HG02798 (cell line): ENCODE data around the gene CFAP52.
"Not testable (repeated sequence)": the region's sequence is repeated elsewhere in the genome, so short reads cannot be mapped to it uniquely, and the experiment has no call there.

Experiments used
- ATAC-seq: cut with Tn5 transposase; IDR thresholded peaks from one replicate; pipeline ENCODE4 v1.9.1; 2021; ENCODE audit warnings: mild to moderate bottlenecking; ENCODE audit not compliant: unreplicated experiment, poor library complexity

Gene CFAP52

DNA sequence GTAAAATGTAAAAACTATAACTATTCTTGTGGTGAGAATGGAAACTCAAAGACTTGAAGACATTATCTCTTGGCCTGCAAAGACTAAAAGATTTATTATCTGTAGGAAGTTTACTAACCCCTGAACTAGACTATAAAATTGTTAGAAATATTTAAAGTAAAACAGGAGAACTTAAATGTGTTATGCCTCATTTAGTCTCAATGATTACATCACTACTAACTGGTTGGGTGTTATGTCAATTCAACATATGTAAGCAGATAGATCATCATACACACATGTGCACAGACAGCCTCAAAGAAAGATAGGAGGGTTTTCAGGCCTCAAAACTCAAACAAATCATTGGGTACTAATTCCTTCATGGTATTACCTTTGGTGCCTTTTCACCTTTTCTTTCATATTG lies 8.4 kb upstream of the CFAP52 start:
- ATAC-seq, result no peak

DNA sequence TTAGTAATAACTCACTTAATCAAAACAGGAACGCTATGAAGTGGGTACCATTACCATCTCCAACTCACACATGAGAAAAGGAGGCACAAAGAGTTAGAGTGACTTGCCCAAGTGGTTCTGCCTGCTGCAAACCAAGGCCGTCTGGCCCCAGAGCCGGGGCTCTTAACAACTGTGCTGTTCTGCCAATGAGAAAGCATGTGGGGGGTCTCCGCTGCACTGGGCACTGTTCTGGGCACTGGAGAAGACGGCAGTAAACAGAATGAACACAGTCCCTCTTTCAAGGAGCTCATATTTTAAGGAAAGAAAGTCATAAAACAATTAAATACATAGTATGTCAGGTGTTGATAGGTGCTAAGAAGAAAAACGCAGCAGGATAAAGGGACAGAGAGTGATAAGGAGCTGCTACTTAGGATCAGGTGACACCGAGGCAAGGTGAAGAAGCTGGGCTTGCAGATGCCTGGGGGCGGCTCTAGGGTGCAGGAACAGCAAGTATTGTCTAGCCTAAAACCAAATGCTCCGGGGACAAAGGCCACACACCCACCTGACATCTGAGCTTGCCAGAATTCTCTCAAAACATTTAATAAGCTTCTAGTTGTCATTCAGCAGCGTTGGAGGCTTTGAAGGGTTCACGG lies 7.4 kb upstream of the CFAP52 start:
- no peak for ATAC-seq

DNA sequence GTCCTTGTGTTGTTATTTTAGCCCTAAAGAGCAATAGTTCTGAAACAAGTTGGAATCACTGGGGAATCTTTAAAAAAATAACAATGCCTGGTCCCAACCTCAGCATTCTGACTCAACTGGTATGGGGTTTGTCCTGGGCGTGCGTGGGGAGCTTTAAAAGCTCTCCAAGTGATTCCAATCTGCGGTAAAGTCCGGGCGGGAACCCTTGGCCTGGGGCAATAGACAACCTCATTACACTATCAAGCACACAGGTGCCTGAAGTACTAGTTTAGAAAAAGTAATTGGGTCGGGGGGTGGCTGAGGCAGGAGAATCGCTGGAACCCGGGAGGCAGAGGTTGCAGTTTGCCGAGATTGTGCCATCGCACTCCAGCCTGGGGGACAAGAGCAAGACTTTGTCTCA lies 5.2 kb upstream of the CFAP52 start:
- no peak for ATAC-seq

DNA sequence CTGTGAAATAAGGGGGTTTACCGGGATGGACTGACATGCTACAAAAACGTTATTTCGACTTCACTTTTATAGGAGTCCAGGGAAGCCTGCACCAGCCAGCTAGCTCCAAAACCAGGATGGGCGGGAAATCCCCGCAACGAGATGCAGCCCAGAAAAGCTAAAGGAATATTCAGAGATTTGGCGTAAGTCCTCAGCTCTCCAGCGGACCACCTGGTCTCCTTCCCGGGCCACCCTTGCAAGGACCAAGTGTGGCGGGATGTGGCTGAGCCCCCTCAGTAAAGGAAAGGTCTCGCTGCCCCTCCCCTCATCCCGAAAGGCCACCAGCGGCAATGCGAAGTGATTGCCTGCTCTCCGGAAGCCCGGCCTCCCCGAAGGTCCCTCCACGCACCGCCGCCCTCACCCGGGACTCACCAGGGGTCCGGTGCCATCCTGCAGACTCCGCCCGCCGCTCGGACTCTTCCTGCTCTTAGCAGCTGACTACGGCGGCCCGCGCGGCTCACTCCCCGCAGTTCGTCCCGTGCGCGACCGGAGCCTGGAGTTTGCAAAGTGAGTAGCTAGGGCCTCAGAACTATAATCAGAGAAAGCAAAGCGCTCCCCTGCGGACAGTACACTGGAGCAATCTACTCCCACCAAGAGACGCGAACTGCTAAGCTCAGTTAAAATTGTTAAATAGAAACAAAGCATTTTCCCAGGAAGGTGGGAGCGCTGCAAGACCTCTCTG lies 901 bp upstream of the CFAP52 start, which contains the start of gene STX8:
TSS of gene STX8 (minus strand) at position 440 of the 721 bp plus-strand sequence. CDS start at position 428, 12 bp downstream.
- ATAC-seq, result peak; percentile 89

DNA sequence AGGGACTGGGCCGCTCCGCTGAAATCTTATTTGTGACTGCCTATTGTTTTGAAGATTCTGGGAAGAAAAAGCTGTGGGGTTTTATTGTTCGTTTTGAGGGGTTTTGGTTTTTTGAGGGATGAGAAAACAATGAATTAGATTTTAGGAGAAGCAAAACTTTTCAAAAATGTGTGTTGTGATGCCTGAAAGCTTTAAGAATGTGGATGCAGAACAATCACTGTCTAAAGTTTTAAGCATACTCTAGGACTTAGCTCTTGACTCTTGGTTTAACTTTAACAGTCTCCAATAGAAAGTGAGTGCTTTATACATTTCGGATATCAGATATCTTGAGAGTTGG lies 899 bp downstream of the CFAP52 start:
- ATAC-seq, result no peak

DNA sequence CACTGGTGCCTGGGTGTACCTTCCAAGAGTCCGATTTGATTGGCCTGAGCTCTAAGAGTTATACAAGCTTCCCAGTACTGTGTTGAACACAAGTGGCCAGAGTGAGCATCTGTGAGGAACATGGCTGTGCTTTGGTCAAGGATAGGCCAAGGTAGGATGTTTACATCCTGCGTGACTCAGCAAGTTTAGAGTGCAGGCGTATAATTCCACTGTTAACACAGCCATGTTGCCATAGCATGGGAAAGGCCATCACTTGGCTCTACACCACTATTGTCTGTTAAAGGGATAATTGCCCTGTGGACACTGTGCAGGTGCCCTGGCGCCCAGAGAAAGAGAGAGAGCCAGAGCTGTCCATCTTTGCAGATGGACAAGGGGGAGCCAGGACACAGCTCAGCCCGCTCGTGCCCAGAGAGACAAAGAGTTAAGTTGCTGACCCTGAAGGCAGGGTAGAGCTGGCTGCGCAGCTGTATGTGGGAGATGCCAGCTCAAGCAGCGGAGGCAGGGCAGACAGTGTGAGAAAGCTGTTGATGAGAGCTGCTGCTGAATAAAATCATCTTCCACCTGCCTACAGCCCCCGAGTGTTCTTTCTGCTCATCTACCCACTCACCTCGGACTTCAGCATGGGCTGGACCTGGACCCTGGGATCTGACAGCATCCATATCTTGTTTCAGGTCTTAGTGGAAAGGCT lies 11.7 kb downstream of the CFAP52 start:
- ATAC-seq, result no peak

DNA sequence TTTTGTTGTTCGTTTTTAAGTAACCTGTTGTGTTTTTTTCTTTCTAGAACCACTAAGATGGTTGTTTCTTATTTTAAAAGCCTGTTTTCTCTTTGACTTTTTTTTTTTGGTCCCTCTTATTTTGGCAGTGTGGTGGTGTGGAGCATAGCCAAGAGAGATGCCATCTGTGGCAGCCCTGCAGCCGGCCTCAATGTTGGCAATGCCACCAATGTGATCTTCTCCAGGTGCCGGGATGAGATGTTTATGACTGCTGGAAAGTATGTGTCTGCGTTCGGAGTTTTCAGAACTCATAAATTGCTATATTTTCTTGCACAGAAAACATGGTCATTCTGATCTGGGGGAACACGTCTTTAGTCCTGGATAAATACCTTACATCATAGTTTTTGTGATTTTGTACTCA lies 17.6 kb downstream of the CFAP52 start:
- ATAC-seq, result no peak

DNA sequence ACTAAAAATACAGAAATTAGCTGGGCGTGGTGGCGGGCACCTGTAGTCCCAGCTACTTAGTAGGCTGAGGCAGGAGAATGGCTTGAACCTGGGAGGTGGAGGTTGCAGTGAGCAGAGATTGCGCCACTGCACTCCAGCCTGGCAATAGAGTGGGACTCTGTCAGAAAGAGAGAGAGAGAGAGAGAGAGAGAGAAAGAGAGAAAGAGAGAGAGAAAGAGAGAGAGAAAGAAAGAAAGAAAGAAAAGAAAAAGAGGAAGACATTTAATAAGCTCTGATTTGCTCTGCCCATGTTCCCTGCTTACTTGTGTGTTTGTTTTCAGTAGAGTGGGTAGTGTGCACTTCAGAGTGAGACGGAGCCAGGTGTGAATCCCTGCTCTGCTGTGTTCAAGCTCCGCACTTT lies 21.2 kb downstream of the CFAP52 start:
- not testable (repeated sequence) for ATAC-seq

DNA sequence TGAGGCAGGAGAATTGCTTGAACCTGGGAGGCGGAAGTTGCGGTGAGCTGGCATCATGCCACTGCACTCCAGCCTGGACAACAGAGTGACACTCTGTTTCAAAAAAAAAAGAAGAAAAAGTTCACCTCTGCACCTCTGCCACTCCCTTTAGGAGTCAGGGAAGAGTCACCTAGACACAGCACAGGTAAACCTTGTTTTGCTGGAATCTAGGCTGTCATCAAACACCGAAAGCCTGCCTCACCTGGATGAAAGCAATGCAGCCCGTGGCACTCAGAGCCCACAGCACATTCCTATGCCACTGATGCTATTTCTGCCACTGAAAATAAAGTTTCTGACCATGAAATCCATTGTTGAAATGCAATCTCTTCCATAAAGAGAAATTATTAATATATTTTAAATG lies 22.2 kb downstream of the CFAP52 start:
- ATAC-seq, result no peak

DNA sequence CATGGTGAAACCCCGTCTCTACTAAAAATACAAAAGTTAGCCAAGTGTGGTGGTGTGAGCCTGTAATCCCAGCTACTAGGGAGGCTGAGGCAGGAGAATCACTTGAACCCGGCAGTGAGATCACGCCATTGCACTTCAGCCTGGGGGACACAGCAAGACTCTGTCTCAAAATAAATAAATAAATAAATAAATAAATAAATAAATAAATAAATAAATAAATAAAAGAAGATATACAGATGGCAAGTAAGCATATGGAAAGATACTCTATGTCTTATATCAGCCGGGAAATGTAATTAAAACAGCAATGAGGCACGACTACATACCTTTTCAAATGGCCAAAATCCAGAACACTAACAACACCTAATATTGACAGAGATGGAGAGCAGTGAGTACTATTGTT lies 28.1 kb downstream of the CFAP52 start:
- not testable (repeated sequence) for ATAC-seq

DNA sequence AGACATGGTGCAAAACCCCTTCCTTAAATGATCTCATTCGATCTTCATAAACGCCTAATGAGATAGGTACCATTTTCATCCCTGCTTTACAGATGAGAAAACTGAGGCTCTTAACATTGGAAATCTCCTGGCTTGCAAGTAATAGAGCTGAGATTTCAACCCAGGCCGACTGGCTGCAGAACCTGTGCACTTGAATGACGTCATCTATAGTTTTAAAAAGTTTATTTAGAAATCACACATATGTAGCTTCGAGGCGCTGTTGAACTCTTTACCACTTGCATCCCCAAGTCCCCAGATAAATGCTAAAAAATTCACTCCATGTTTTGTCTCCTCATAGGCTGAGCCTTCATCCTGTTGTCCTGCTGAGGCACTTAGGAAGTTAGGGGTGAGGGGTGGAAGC lies 30.0 kb downstream of the CFAP52 start:
- ATAC-seq, result no peak

DNA sequence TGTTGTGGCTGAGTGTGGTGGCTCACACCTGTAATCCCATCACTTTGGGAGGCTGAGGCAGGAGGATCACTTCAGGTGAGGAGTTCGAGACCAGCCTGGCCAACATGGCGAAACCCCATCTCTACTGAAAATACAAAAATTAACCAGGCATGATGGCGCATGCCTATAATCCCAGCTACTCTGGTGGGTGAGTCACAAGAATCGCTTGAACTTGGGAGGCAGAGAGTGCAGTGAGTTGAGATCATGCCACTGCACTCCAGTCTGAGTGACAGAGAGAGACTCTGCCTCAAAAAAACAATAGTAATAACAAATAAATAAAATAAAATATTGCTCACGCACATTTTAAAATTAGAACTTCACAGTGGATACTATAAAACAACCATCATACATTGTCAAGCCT lies 30.6 kb downstream of the CFAP52 start:
- ATAC-seq, result not testable (repeated sequence)

DNA sequence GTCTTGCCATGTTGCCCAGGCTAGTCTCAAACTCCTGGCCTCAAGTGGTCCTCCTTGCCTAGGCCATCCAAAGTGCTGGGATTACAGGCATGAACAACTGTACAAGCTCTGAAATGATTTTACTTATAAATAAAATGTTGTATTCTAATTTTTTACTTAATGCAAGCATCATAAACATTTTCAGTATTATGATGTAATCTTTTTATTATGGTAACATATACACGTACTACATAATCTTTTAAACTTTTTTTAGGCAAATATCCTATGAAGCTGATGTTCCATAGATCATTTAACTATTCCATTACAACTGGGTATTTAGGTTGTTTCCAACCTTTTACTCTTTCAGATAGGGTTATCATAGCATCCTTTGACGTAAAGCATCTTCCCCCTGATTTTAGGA lies 35.1 kb downstream of the CFAP52 start:
- no peak for ATAC-seq

DNA sequence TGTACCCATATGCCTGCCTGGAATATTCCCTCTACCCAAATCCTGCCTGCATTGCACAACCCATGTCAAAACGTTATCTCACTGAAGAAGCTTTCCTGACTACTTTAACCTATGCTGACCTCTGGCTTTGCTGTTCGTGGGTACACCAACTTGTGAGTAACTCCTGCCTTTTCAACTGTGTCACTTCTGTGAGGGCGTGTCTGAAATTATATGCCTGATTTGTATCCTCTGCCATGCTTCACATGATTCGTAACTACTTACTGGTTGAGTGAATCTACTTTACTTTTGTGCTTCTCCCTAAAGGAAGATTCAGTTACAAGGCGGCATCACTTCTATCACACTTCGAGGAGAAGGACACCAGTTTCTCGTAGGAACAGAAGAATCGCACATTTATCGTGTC lies 35.6 kb downstream of the CFAP52 start:
- no peak for ATAC-seq

DNA sequence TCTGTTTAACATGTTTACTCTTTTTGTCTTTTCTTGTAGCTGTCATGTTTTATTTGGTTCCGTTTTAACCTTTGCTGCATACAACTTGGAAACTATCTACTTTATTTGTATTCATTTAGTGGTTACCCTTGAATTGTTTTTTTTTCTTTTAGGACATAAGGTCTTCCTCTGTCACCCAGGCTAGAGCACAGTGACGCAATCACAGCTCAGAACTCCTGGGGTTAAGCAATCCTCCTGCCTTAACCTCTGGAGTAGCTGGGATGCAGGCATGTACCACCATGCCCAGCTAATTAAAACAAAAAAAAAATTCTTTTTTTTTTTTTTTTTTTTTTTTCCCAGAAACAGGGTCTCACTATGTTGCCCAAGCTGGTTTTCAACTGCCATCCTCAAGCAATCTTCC lies 39.0 kb downstream of the CFAP52 start:
- no peak for ATAC-seq

DNA sequence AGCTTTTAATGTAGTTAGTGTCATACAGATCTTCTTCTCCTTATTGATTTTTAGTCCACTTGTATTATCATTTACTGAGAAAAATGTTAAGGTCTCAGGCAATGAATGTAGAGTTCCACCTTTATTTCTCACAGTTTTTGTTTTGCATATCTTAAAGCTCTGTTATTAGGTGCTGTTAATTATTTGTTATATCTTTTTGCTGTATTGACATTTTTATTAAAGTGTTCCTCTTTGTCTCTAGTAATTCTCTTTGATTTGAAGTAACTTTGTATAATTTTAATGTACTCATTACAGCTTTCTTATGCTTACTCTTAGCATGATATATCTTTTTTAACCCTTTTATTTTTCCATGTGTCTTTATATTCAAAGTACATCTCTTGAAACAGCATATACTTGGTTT lies 46.5 kb downstream of the CFAP52 start:
- no peak for ATAC-seq

DNA sequence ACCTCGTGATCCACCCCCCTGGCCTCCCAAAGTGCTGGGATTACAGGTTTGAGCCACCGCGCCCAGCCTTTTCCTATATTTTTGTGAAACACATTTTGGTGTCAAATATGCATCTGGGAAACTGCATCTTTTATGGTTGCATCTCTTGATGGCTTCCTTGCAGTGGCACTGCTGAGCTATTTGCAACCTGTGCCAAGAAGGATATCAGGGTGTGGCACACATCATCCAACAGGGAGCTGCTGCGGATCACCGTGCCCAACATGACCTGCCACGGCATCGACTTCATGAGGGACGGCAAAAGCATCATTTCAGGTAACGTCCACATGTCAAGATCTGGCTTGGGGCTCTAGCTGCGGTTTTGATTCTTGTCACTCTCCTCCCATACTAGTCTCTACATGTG lies 52.1 kb downstream of the CFAP52 start:
- ATAC-seq, result no peak

DNA sequence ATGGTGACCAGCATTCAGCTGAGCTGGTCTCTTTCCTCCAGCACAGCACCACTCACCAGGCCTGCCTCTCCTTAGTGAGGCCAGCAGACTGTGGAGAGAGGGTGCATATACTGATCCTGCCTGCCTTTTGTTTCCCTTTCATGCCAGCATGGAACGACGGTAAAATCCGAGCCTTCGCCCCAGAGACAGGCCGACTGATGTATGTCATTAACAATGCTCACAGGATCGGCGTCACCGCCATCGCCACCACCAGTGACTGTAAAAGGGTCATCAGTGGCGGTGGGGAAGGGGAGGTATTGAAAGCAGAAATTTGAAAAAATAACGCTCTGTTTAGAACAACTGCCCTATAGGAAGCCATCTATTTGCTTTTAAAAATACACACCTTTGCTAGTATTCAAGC lies 56.3 kb downstream of the CFAP52 start:
- no peak for ATAC-seq

DNA sequence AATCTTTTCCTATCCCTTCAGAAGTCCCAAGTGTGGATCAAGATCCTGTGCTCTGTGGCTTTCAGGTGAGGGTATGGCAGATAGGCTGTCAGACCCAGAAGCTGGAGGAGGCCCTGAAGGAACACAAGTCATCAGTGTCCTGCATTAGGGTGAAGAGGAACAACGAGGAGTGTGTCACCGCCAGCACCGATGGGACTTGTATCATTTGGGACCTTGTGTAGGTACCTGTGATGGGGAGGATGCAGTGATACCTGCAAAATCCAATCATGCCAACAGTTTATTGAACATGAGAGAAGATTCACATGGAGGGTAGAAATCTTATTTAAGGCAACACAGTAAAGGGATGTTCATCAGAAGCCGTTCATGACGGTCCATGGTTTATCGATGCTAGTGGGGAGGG lies 58.9 kb downstream of the CFAP52 start:
- ATAC-seq, result no peak

DNA sequence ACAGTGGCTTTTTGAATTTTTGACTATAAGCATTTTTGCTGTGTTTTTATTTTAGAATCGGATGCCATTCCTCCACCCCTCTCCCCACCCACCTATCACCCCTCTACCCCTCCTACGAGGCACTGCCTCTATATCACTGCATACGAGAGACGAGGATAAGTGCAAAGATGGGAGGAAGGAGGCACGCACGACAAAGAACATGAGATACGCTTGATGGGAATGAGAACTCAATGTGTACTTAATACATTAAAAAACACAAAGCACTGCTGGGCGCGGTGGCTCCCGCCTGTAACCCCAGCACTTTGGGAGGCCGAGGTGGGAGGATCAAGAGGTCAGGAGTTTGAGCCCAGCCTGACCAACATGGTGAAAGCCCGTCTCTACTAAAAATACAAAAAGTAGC lies 60.1 kb downstream of the CFAP52 start:
- ATAC-seq, result no peak

DNA sequence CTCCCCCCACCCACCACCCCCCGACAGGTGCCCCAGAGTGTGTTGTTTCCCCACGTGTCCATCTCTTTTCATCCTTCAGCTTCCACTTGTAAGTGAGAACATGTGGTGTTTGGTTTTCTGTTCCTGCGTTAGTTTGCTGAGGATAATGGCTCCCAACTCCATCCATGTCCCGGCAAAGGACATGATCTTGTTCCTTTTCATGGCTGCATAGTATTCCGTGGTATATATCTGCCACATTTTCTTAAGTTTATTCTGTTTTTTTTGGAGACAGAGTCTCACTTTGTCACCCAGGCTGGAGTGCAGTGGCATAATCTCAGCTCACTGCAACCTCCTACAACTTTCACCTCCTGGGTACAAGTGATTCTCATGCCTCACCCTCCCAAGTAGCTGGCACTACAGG lies 63.9 kb downstream of the CFAP52 start:
- ATAC-seq, result not testable (repeated sequence)

DNA sequence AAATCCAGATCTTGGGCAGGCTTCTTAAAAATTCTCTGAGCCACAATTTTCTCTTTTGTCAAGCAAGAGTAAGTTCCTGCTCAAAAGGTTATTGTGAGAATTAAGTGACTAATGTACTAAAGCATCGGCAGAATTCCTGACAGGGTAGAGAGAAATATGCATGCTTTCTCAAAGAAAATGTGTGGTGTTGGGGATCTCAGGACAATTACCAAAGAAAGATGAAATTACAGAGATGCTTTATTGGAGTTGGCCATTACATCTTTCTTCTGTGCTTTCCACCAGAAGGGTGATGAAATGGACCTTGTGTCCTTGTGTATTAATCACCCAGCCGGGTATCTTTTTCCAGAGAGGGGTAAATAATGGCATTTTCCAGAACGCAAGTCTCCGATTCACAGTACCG lies 67.2 kb downstream of the CFAP52 start:
- ATAC-seq, result no peak
